OCI-LY7 (cell line): ENCODE results near the gene IFITM2. TPM values are rescaled to one million over a fixed set of nuclear protein-coding genes. Genes with fewer than 3 reads are reported as not detected.

ENCODE experiments used
- BruUV-seq: library from RNA; stranded (reverse); fragments of 400-500 nt; replicated peaks from 2 replicates; lab custom pipeline; 2021; lab: Mats Ljungman, UMichigan
- CTCF ChIA-PET: fragments of 300-600 bp; sonication (Branson Sonifier 250); formaldehyde crosslinking; loops from one replicate; lab custom pipeline; 2022; ENCODE audit warnings: antibody characterized with exemption; ENCODE audit not compliant: unreplicated experiment; lab: Charles Lee
- POLR2A ChIA-PET: fragments of 300-600 bp; sonication (Branson Sonifier 250); formaldehyde crosslinking; loops from one replicate; lab custom pipeline; 2022; ENCODE audit warnings: antibody characterized with exemption; lab: Charles Lee
- DNase-seq: peaks from one replicate; pipeline ENCODE4 v3.0.0-alpha.2; 2015; ENCODE audit warnings: low spot score
- H2AFZ ChIP-seq: fragments of 200-600 bp; sonication (generic), shearing (Covaris generic); 2 replicates; pipeline ENCODE4 v1.6.1; 2014; ENCODE audit warnings: mild to moderate bottlenecking, antibody characterized with exemption, low read length, moderate library complexity
- H3K27ac ChIP-seq: fragments of 200-600 bp; sonication (generic); 2 replicates; pipeline ENCODE4 v1.5.1; 2014; ENCODE audit warnings: mixed run types, low read depth, mild to moderate bottlenecking, moderate library complexity, low read length, inconsistent platforms; ENCODE audit not compliant: poor library complexity, severe bottlenecking
- H3K36me3 ChIP-seq: fragments of 200-600 bp; sonication (generic); 2 replicates; pipeline ENCODE4 v1.6.1; 2014; ENCODE audit warnings: mild to moderate bottlenecking, antibody characterized with exemption, low read length, moderate library complexity, mixed read lengths; ENCODE audit not compliant: insufficient read depth
- H3K4me1 ChIP-seq: fragments of 200-600 bp; sonication (generic); 2 replicates; pipeline ENCODE4 v1.5.1; 2014; ENCODE audit warnings: mild to moderate bottlenecking, low read length; ENCODE audit not compliant: insufficient read depth, poor library complexity, severe bottlenecking
- H3K4me2 ChIP-seq: fragments of 200-600 bp; sonication (generic); 2 replicates; pipeline ENCODE4 v1.6.1; 2014; ENCODE audit warnings: mild to moderate bottlenecking, low read length
- H3K4me3 ChIP-seq: fragments of 200-600 bp; sonication (generic); 2 replicates; pipeline ENCODE4 v1.5.1; 2014; ENCODE audit warnings: mild to moderate bottlenecking, low read depth, low read length; ENCODE audit not compliant: poor library complexity, severe bottlenecking
- H3K79me2 ChIP-seq: fragments of 200-600 bp; sonication (generic); 2 replicates; pipeline ENCODE4 v1.6.1; 2016; ENCODE audit warnings: low read depth, mild to moderate bottlenecking, low read length, moderate library complexity, mixed read lengths; ENCODE audit not compliant: insufficient read depth
- H3K9me2 ChIP-seq: fragments of 200-600 bp; sonication (generic); 2 replicates; pipeline ENCODE4 v1.6.1; 2016; ENCODE audit warnings: mild to moderate bottlenecking, low read length, mixed read lengths; ENCODE audit not compliant: insufficient read depth
- H3K9me3 ChIP-seq: fragments of 200-600 bp; sonication (generic); 2 replicates; pipeline ENCODE4 v1.6.1; 2014; ENCODE audit warnings: mild to moderate bottlenecking, mixed run types, low read length, mixed read lengths
- H4K20me1 ChIP-seq: fragments of 200-600 bp; sonication (generic); 2 replicates; pipeline ENCODE4 v1.6.1; 2014; ENCODE audit warnings: mild to moderate bottlenecking, antibody characterized with exemption, low read length, moderate library complexity, mixed read lengths; ENCODE audit not compliant: insufficient read depth
- EZH2phosphoT487 ChIP-seq: fragments of 200-600 bp; sonication (generic); IDR thresholded peaks from 2 replicates; pipeline ENCODE4 v1.6.1; 2018; ENCODE audit warnings: low read depth, borderline replicate concordance, mild to moderate bottlenecking, mixed run types, antibody characterized with exemption, low read length, moderate library complexity, mixed read lengths
- intact Hi-C: fragments of 100-400 bp; cut with micrococcal nuclease; formaldehyde crosslinking; loops from one replicate; pipeline ENCODE4 v1.10.0; 2022; ENCODE audit not compliant: unreplicated experiment
- total RNA-seq, 2 experiments: library from RNA; depleted of rRNA in 1 of 2; stranded (reverse); fragments of >200 nt in 1 of 2; shearing (Covaris generic) in 1 of 2; gene quantifications; 2 replicates each; pipeline ENCODE4 v1.2.3, GENCODE V29; 2014 to 2022
- TF ChIP-seq, protein P1 (sequence below): fragments of 200-600 bp; sonication (generic); conservative IDR thresholded peaks from 2 replicates; pipeline ENCODE4 v1.5.1; 2014; ENCODE audit warnings: mild to moderate bottlenecking, antibody characterized with exemption, low read length, moderate library complexity, mixed read lengths

IFITM2 gene
- total RNA-seq, 2 experiments from 2014 or later = 22.1 to 117 TPM

DNA sequence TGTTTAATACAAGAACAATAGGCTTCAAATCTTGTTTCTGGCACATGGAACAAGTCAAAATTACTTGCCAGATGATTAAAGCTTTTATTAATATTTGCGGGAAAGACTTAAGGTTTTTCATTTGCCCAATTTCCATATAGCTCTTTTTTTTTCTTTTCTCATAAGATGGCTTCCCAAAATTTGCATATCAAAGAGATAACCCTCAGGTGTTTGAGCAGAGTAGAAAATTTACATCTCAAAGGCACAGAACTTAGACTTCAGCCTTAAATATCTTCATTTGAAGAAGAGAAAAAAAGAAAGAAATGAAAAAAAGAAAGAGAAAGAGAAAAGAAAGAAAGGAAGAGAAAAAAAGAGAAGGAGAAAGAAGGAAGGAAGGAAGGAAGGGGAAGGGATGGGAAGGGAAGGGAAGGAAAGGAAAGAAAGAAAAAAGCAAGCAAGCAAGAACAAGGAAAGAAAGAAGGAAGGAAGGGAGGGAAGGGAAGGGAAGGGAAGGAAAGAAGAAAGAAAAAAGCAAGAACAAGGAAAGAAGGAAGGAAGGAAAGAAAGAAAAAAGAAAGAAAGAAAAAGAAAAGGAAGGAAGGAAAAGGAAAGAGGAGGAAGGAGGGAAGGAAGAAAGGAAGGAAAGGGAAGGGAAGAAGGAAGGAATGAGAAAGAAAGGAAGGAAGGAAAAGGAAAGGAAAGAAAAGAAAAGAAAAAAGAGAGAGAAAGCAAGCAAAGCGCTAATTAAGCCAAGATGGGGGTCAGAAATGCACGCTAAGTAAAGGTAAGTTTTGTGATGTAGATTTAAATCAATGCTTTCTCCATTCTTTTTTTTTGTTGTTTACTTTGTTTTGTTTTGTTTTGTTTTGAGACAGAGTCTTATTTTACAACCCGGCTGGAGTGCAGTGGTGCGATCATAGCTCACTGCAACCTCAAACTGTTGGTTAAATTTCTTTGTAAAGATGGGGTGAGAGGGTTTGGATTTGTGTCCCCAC is 33.2 kb downstream of the IFITM2 start:
- Histone ChIP-seq H3K4me3 (peak overlapping the region; percentile 44), H2AFZ (peak overlapping the region; percentile 79; the same call in 1 of the 2 replicates), H3K27ac (peak overlapping the region; percentile 57), H4K20me1 (no peaks in the 10 kb centered on the region), H3K4me1 (peaks cover 47% of the 10 kb centered on the region), H3K4me2 (peak overlapping the region; percentile 60), H3K36me3 (no peaks in the 10 kb centered on the region), H3K9me2 (no peaks in the 10 kb centered on the region), H3K9me3 (no peaks in the 10 kb centered on the region), H3K79me2 (no peaks in the 10 kb centered on the region)
- BruUV-seq = TSS peak; percentile 92
- ChIA-PET CTCF (interaction anchor here (0.8 to 1.3 kb wide), 3 partner anchors 10 to 34 kb away, joined by 4 to 5 read pairs (median 5); no protein-coding TSS in a partner anchor), POLR2A (interaction anchor here (0.7 to 4.6 kb wide), 10 partner anchors 8 to 466 kb away, joined by 3 to 63 read pairs (median 6); no protein-coding TSS in a partner anchor)
- intact Hi-C loops = loop anchor here (10.0 kb wide), 1 partner anchor 1184 kb away; no protein-coding TSS in a partner anchor
- DNase-seq = peak; percentile 55
- TF ChIP-seq, protein P1, sequence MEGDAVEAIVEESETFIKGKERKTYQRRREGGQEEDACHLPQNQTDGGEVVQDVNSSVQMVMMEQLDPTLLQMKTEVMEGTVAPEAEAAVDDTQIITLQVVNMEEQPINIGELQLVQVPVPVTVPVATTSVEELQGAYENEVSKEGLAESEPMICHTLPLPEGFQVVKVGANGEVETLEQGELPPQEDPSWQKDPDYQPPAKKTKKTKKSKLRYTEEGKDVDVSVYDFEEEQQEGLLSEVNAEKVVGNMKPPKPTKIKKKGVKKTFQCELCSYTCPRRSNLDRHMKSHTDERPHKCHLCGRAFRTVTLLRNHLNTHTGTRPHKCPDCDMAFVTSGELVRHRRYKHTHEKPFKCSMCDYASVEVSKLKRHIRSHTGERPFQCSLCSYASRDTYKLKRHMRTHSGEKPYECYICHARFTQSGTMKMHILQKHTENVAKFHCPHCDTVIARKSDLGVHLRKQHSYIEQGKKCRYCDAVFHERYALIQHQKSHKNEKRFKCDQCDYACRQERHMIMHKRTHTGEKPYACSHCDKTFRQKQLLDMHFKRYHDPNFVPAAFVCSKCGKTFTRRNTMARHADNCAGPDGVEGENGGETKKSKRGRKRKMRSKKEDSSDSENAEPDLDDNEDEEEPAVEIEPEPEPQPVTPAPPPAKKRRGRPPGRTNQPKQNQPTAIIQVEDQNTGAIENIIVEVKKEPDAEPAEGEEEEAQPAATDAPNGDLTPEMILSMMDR = no peak

DNA sequence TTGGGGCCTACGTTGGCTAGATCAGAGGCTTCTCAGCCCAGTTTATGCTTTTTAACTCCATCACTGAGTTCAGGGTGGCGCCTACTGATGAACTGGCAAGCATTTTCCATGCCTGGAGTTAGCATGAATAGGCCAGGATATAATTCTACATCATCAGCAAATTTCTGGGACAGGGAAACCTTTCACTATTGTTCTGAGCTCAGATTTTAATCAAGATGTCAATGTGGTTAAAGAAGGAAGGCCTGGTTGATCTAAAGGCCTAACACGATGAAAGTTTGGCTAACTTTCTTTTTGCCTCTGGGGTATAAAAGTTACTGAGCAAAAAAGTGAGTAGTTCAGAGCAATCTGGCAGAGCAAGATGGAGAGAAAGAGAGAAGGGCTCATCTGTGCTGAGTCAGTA is 34.7 kb downstream of the IFITM2 start:
- no peaks in the 10 kb centered on the region for H3K9me2 ChIP-seq
- intact Hi-C loops = loop anchor here (10.0 kb wide), 1 partner anchor 1182 kb away; no protein-coding TSS in a partner anchor
- POLR2A ChIA-PET = interaction anchor here (1.6 kb wide), 1 partner anchor 13 kb away, joined by 6 read pairs; no protein-coding TSS in a partner anchor
- no peaks in the 10 kb centered on the region for H3K79me2 ChIP-seq
- no peak for DNase-seq
- H3K9me3 ChIP-seq = no peaks in the 10 kb centered on the region
- H3K4me2 ChIP-seq = 0 out of 2 replicates have a peak overlapping the region, but pooled peaks have one; percentile 60
- TF ChIP-seq, protein P1 = no peak
- no peak for TF ChIP-seq EZH2phosphoT487
- no TSS peak for BruUV-seq
- no peak overlapping the region for H3K4me3 ChIP-seq
- H2AFZ ChIP-seq = peak overlapping the region; percentile 34; the same call in 1 of the 2 replicates
- peak overlapping the region; percentile 57 for H3K27ac ChIP-seq
- no peaks in the 10 kb centered on the region for H4K20me1 ChIP-seq
- CTCF ChIA-PET = no interaction called here
- peaks cover 35% of the 10 kb centered on the region for H3K4me1 ChIP-seq
- H3K36me3 ChIP-seq = no peaks in the 10 kb centered on the region
